GM19351 (cell line): ENCODE results near the gene GPRC6A.

Source experiments
- ATAC-seq: cut with Tn5 transposase; IDR thresholded peaks from one replicate; pipeline ENCODE4 v1.9.1; 2021; ENCODE audit warnings: mild to moderate bottlenecking, moderate library complexity; ENCODE audit not compliant: unreplicated experiment

The GPRC6A gene

DNA sequence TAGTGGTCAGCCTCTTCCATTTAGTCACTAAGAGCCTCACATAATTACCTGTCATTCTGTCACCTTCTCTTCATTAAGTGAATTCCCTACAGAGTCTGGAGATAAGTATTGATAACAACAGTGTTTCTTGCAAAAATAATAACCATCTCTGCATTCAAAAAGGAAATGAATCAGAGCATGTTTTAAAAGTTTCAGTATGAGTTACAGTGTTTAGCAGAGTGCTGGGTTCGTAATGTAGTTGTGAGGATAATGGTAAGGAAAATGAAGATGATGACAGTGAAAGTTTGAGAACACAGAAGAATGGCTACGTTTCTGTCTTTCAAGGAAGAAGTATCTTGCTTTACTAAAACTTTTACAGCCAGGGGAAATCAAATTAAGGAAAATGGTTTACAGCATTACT, 31.3 kb downstream of the GPRC6A start:
- ATAC-seq = no peak

DNA sequence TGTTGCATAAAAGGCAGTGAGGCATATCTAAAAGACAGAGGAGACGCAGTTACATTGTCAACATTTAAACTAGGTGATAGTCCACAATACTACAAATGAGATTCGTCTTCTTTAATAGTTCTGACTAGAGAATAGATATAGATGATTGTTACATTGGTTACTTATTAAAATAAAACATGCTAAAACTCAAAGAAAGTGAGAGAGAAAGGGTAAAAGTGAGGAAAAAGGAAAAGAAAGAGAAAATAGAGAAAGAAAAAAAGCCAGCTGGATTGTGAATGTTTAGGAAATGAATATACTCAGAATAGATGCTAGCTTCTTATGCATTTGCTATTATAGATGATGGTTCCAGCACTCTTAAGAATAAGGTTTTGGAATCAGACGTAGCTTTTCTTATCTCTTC, 35.7 kb downstream of the GPRC6A start:
- ATAC-seq = no peak

DNA sequence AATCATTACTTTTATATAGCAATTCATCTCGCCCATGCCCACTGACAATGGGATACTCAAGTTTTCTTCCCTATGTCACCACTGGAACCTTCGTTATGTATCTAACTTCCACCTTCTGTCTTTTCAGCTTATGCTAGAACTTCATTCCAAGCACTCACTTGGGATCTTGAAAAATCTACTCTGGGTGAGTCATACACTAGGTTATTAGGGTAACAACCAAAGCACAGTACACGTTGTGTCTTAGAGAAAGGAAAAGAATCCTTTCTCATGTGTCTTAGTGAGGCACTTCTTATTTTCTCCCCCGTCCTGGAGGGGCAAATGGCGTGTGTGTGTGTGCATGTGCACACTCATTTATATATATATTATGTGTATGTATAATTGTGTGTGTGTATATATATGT, 45.0 kb downstream of the GPRC6A start:
- ATAC-seq = no peak

DNA sequence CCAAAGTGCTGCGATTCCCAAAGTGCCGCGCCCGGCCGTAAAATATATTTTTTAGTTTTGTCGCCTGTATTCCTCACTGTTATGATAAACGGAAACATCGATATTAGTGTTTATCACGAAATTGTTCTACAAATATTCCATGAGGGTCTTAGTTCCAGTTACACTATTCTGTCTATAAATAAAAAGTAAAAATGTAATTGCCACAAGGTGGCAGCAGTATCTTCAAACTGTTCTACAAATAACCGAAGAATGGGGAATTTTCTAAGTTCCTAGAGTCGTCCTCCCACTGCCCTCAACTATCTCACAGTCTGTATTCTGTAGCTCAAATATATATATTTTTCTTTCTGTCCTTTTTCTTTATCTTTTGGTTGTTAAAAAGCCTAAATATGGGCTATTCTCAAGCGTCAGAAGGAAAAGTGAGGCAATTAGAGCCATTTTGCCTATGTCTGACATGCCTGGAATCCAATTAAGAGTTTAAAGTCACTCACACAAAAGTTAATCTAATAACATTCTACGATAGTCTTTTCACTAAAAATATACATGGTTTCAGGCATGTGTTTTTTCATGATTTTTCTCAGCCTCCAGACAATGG, 49.2 kb downstream of the GPRC6A start:
- ATAC-seq = peak; percentile 84

DNA sequence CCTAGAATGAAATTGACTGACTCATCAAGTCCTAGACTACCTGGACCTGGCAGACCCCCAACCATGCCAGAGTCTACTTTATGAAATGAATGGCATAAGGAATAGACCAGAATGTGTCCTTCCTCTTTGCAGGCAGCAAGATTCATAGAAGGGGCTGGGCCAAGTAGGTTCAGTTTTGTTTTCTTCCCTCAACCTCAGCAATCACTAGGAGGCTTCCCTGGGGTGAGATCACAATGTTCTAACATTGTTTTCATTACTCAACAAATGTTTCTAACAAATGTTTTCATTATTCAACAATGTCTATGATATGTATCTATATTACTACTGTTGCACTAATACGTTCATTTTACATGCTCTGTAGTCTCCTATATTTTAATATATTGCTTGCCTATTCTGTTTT, 55.0 kb downstream of the GPRC6A start:
- no peak for ATAC-seq

DNA sequence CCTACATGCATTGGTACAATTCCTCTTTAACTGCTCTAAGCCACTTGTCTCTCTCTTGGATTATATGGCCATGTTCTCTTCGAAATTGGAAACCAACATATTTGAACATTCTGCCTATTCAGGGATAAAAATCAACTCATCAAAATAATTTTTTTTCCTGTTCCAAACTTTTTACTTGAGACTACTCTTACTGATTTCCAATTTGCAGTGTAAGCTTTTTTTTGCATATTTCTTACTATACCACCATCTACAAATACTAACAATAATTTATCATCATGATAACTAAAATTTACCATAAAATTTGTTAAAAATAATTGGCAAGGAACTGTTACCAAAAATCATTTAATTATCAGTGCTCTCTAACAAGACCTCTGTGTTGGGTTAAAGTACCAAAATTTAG, 56.4 kb downstream of the GPRC6A start:
- ATAC-seq = no peak

DNA sequence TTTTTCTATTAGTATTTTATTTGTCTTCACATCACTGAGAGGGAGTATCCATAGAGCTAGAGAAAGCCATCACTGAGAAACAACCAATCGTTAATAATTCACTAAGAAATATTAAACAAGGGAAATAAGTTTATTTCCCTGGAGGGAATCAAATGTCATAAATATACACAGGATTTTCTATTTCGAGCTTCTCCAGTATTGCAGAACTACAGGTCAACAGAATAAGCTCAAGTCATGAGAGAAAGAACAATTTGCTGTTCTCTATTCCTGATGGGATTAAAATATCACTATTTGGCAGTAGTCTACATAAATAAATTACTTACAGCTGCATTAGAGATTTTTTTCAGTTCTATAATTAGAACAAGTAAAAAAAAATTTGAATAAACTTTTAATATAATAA, 61.2 kb downstream of the GPRC6A start:
- no peak for ATAC-seq

DNA sequence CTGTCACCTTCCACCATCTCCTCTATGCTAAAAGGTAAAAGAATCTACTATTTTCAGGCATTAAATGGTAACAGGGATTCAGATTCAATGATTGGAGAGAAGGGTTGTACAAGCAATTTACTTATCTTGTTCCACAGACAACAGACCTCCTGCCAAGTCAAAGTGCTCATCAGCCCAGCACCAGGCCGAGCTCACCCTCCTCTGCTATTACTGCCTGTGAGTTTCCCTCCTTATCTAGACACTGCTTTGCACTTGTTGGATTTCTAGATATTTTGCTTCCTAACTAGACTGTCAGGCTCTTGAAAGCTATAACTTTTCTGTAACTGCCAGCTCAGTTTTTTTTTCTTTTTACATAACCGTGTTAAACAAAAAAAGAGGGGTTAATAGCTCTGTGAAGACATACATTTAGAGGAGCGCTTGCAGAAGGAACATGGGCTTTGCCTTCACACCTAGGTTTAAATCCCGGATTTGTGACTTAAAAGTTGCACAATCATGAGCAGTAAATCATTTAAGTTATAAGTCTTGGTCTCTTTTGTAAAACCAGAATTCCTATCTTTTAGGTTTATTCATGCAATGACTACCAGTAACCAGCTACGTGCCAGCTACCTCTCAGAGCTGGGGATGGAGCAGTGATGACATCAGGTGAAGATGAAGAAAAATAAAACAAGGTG, 62.2 kb downstream of the GPRC6A start:
- no peak for ATAC-seq

DNA sequence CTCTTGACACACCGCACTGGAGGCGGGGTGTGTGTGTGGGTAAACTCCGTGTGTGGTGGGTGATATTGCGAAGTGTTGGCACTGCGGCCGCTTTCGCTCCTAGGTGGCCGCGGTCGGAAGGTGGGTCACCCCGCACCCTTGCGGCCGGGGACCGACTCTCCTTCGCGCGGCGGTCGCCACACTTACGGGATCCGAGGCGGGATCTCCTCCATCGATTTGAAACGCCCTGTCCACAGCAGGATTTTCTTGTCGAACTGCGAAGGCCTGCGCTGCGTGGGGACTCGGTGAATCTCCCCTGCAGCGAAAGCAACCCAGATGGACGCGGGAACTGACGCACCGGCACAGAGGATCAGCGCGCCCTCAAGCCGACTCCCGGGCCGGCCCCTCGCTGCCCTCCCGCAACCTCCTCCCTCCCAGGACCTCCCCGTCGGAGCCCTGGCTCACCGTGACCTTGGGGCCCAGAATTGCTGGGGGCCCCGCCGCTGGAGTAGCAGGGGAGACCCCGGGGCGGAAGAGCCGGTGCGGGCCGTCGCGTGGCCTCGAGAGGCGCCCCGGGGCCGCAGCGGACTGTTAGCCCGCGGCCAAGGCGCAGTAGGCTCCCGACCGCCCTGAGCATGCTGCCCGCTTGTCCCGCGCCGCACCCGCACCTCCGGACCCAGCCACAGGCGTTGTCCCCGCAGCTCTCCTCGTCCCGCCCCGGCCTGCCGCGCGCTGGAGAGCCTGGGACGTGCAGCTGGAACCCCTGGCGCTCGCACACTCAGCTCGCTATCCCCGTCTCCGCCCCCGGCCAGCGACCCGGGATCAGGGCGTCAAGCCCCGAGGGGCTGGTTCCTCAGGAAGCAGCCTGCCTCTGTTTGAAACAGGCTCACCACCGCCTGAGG, 63.7 kb downstream of the GPRC6A start, which contains the start of gene FAM162B:
Gene FAM162B, minus strand, starts transcription at position 759 of the 881 bp plus-strand sequence. Its CDS starts 143 bp downstream, at position 616.
- ATAC-seq = no peak

DNA sequence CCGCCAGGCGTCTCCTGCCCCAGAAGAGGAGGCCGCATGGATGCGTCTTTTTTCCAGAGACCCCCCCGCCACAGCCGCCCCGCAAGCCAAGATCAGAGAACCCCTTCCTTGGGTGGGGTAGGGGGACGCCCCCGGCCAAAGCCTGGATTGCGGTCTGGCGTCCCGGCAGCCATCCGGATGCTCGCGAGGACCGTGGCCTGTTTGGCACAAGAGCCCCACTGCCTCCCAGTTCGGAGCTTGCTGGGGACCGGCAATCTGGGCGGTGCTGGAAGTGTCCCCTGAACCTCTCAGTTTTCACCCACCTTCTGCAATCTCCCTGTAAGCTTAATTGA, 64.3 kb downstream of the GPRC6A start:
- ATAC-seq = no peak

DNA sequence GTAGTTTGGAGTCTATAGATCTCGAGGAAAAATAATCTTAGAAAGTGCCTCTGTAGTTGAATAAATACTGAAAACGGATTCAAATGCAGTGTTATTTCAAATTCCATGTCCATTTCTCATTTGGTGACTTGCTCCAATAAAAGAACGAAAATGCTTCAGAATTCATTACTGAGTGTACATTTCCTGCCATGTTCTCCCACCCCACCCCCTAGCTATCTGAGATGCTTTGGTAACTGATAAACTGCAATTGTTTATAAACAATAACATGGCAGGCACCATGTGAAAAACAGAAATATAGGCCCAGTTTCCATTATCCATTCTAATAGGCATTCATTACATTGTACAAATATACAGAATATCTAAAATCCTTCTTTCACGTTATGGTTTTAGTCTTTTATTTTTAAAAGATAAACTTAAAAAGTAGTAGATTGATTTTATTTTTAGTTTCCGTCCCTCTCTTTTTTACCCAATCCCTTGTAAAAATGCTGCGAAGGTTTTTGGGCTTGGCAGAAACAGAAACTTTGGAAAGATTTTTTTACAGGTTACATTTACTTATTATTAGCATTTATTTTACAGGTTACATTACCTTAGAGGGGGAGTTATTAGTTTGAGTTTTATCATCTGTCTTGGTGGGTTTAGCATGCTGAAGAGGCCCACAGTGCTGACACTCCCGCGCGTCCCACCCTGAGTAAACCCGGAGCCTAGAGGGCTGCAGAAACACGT, 64.8 kb downstream of the GPRC6A start:
- ATAC-seq = no peak

DNA sequence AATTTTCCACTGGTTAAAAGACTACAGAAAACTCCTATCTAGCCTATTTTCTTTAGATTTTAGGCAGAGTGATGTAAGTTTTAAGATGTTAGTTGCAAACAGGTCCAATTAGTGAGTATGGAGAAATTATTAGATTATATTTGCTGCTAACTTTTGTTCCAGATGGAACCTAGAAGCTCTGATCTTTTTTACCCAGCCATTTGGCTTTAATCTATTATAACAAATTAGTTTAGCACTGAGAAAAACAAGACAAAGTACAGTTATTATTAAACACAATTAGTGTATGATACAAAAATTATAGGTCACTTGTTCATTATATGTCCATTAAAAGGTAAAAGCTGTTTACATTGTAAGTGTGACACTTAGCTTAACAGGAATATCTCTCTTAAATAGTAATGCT, 65.8 kb downstream of the GPRC6A start:
- ATAC-seq = no peak

DNA sequence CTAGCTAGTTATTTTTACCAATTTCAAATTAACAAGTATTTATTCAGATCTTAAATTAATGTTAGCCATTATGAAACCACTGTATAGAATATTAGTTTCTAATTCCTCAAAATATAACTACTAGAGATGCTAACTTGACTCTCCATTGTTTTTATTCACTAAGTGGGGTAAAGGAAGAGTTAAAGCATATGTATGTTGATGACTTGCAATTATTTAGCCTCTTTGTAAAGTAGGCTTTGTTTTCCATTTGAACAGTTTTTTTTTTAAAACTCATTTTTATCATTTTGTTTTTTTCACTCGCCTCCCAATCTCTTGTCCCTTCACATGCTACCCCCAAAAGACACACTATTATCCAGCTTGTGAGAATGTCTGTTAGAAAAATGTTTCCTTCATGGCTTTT, 66.6 kb downstream of the GPRC6A start:
- ATAC-seq = no peak

DNA sequence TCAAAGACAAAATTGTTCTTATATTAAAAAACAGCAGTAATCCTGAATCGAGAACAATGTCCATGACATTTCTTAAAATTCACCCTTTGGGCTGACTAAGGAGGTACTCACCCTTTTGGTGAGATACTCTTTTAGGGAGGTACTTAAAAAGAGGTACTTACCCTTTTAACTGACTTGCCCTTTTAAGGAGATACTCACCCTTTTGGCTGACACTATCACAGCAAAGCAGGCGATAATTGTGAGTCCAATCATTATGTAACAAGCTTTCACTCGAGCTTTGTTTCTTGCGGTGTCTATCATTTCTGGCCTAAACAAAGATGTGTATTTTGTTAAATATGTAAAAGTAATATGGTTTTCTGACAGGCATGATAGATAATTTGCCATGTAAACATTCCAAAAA, 67.1 kb downstream of the GPRC6A start:
- ATAC-seq = no peak

DNA sequence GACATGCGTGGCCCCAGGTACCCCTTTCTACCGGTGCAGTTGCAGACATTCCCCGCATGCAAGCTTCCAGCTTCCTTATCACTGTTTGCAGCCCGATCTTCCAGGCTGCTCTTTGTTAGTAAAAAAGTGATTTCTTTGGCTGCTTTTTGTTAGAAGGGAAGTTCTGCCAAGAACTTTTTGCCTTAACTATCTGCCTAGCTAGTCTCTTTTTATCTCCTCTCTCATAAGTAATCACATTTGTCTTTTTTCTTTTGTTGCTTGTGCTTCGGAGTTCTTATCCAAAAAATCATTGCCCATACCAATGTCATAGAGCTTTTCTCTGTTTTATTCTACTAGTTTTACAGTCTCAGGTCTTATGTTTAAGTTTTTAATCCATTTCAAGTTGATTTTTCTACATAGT, 83.7 kb downstream of the GPRC6A start:
- no peak for ATAC-seq
